Measurements from ENCODE around the gene RGR.

DNA sequence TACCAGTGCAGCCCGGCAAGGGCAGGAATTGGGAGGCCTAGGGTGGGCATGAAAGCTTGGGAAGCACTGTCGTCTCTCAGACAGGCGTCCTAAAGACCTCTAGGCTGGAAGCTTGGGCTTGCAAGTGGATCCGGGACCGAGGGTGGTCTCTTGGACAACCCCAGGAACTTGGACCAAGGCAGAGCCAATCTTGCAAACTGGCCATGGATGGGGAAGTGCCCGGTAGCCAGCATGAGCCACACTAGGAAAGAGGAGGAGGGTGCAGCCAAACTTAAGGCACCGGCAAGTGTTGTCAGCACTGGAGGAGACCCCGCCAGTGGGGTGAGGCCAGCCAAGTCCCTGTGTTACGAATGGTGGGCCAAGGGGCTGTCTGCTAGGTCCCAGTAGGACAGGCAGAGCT lies 28.0 kb upstream of the RGR start:
- TF ChIP-seq, protein P1, sequence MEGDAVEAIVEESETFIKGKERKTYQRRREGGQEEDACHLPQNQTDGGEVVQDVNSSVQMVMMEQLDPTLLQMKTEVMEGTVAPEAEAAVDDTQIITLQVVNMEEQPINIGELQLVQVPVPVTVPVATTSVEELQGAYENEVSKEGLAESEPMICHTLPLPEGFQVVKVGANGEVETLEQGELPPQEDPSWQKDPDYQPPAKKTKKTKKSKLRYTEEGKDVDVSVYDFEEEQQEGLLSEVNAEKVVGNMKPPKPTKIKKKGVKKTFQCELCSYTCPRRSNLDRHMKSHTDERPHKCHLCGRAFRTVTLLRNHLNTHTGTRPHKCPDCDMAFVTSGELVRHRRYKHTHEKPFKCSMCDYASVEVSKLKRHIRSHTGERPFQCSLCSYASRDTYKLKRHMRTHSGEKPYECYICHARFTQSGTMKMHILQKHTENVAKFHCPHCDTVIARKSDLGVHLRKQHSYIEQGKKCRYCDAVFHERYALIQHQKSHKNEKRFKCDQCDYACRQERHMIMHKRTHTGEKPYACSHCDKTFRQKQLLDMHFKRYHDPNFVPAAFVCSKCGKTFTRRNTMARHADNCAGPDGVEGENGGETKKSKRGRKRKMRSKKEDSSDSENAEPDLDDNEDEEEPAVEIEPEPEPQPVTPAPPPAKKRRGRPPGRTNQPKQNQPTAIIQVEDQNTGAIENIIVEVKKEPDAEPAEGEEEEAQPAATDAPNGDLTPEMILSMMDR (IDR thresholded peaks at IDR 0.05), result no peak
- no peak for TF ChIP-seq EZH2phosphoT487 (IDR thresholded peaks at IDR 0.05)
- TF ChIP-seq EZH2 (IDR thresholded peaks at IDR 0.05), result no peak
